A549 (cell line): ENCODE measurements around the gene OIP5. TPM values are rescaled to one million over a fixed set of nuclear protein-coding genes. Genes with fewer than 3 reads are reported as not detected.
"Not testable (repeated sequence)": the region's sequence is repeated elsewhere in the genome, so short reads cannot be mapped to it uniquely, and the experiment has no call there.

Experiments
- ATAC-seq, 2 experiments: fragments of 200-7000 bp in 1 of 2; fragments of >200 bp in 1 of 2; cut with Nextera tagmentation in 1 of 2; cut with Tn5 transposase in 1 of 2; 3 replicates each; pipeline versions ENCODE4 v1.8.0 to v1.9.1; 2018 to 2020; ENCODE audit warnings: mild to moderate bottlenecking in 1 of 2, moderate library complexity in 1 of 2
- CTCF ChIA-PET: fragments of 300-600 bp; sonication (Branson Sonifier 250); formaldehyde crosslinking; extraction: SDS; loops from one replicate; lab custom pipeline; 2021; ENCODE audit warnings: antibody characterized with exemption, inconsistent platforms; lab: Yijun Ruan, JAX
- POLR2A ChIA-PET: fragments of 350-600 bp; formaldehyde crosslinking; extraction: SDS; loops from one replicate; lab custom pipeline; 2021; ENCODE audit warnings: antibody characterized with exemption, inconsistent platforms; lab: Yijun Ruan, JAX
- DNase-seq, 2 experiments: peaks; one replicate each; pipeline versions ENCODE4 v3.0.0 to v3.0.0-alpha.2; 2011 to 2016; ENCODE audit warnings: low read depth in 1 of 2, low spot score in 1 of 2
- FAIRE-seq: peaks from 2 replicates; lab custom pipeline; 2011; peaks lifted over from hg19 to GRCh38; lab: Jason Lieb, UNC
- H3K27ac ChIP-seq, 2 experiments: fragments of >200 bp; sonication (Bioruptor Twin); formaldehyde crosslinking; 3 replicates each; pipeline ENCODE4 v1.5.1; 2016 to 2017
- H3K4me1 ChIP-seq: fragments of >200 bp; sonication (Bioruptor Twin); formaldehyde crosslinking; 3 replicates; pipeline ENCODE4 v1.6.1; 2016
- H3K4me2 ChIP-seq: fragments of >200 bp; sonication (Bioruptor Twin); formaldehyde crosslinking; 3 replicates; pipeline ENCODE4 v1.6.1; 2016
- H3K4me3 ChIP-seq: fragments of >200 bp; sonication (Bioruptor Twin); formaldehyde crosslinking; 3 replicates; pipeline ENCODE4 v1.5.1; 2016
- H3K9me3 ChIP-seq: fragments of >200 bp; sonication (Bioruptor Twin); formaldehyde crosslinking; 3 replicates; pipeline ENCODE4 v1.6.1; 2016
- CEBPB ChIP-seq, 2 experiments: fragments of >200 bp in 1 of 2; sonication (Bioruptor Twin) in 1 of 2; formaldehyde crosslinking in 1 of 2; IDR thresholded peaks; 2 replicates each; pipeline ENCODE4 v1.6.1; 2012 to 2016
- CHD2 ChIP-seq: fragments of 150-350 bp; IDR thresholded peaks from 2 replicates; pipeline ENCODE4 v1.6.1; 2014; ENCODE audit warnings: low read length; ENCODE audit not compliant: partially characterized antibody
- CHD4 ChIP-seq: fragments of 200-600 bp; sonication (generic); IDR thresholded peaks from 2 replicates; pipeline ENCODE4 v1.6.1; 2016; ENCODE audit warnings: antibody characterized with exemption, mild to moderate bottlenecking, borderline replicate concordance
- ESRRA ChIP-seq: fragments of 150-350 bp; IDR thresholded peaks from 2 replicates; pipeline ENCODE4 v1.6.1; 2014; ENCODE audit warnings: mild to moderate bottlenecking, low read length, borderline replicate concordance
- FOSL2 ChIP-seq, 2 experiments: fragments of 450-650 bp in 1 of 2; fragments of >200 bp in 1 of 2; sonication (Bioruptor Twin) in 1 of 2; formaldehyde crosslinking; IDR thresholded peaks; 2 replicates each; pipeline versions ENCODE4 v1.5.0 to v1.6.1; 2016 to 2020; ENCODE audit warnings: mild to moderate bottlenecking in 1 of 2, moderate library complexity in 1 of 2
- HOXB5 ChIP-seq: fragments of 250-450 bp; sonication (Bioruptor Pico); IDR thresholded peaks from 2 replicates; pipeline ENCODE4 v1.5.0; 2020; ENCODE audit warnings: mild to moderate bottlenecking, moderate library complexity
- NFE2L2 ChIP-seq: fragments of 150-350 bp; conservative IDR thresholded peaks from 2 replicates; pipeline ENCODE4 v1.6.1; 2014; ENCODE audit warnings: low read length
- NR3C1 ChIP-seq: fragments of >200 bp; sonication (Bioruptor Twin); formaldehyde crosslinking; IDR thresholded peaks from 3 replicates; pipeline ENCODE4 v1.6.1; 2017
- PHF8 ChIP-seq: fragments of 200-600 bp; sonication (generic); IDR thresholded peaks from 2 replicates; pipeline ENCODE4 v1.6.1; 2016; ENCODE audit warnings: low read depth, mild to moderate bottlenecking, antibody characterized with exemption, moderate library complexity, borderline replicate concordance
- POLR2AphosphoS2 ChIP-seq: conservative IDR thresholded peaks from 2 replicates; pipeline ENCODE4 v1.6.1; 2012; ENCODE audit warnings: low read length, improper control_type of control experiment, inconsistent platforms
- SREBF2 ChIP-seq: fragments of 450-650 bp; IDR thresholded peaks from 2 replicates; pipeline ENCODE4 v1.6.1; 2014; ENCODE audit warnings: mild to moderate bottlenecking, moderate library complexity
- TP53 ChIP-seq: fragments of 250-450 bp; sonication (Bioruptor Pico); IDR thresholded peaks from 2 replicates; pipeline ENCODE4 v1.5.0; 2021; ENCODE audit warnings: mild to moderate bottlenecking, moderate library complexity
- ZFP36 ChIP-seq: fragments of 450-650 bp; IDR thresholded peaks from 2 replicates; pipeline ENCODE4 v1.6.1; 2014; ENCODE audit warnings: borderline replicate concordance; ENCODE audit not compliant: partially characterized antibody
- ZNF302 ChIP-seq: fragments of 250-450 bp; sonication (Bioruptor Pico); IDR thresholded peaks from 2 replicates; pipeline ENCODE4 v1.9.0; 2021; ENCODE audit warnings: inconsistent platforms, mild to moderate bottlenecking, moderate library complexity
- ZSCAN20 ChIP-seq: fragments of 250-450 bp; sonication (Bioruptor Pico); IDR thresholded peaks from 2 replicates; pipeline ENCODE4 v1.8.0; 2022; ENCODE audit warnings: mild to moderate bottlenecking, moderate library complexity
- WGBS: methylation state at CpG from one replicate; pipeline ENCODE4 v1.1.6; 2017; ENCODE audit errors: missing lambda C conversion rate; 5-methylcytosine and 5-hydroxymethylcytosine counted together
- polyA plus RNA-seq, 4 experiments: library from polyadenylated mRNA; depleted of rRNA in 3 of 4; stranded (reverse); fragments of >200 nt; fragmentation: RNase III in 1 of 4; extraction: RNeasy Plus Mini Kit Qiagen cat#74134 plus additional on column Dnase treatment in 1 of 4; gene quantifications; 2 replicates in 3 of 4; 3 replicates in 1 of 4; pipeline ENCODE4 v1.2.3, GENCODE V29; 2011 to 2017
- TF ChIP-seq, protein P1 (sequence below): fragments of >200 bp; sonication (Bioruptor Twin); formaldehyde crosslinking; IDR thresholded peaks from 2 replicates; pipeline ENCODE4 v1.6.1; 2016
- TF ChIP-seq, protein P2 (sequence below): fragments of 250-450 bp; sonication (Bioruptor Pico); IDR thresholded peaks from 2 replicates; pipeline ENCODE4 v1.5.0; 2020; ENCODE audit warnings: low read depth, mild to moderate bottlenecking, moderate library complexity
- TF ChIP-seq, protein P3 (sequence below): IDR thresholded peaks from 2 replicates; pipeline ENCODE4 v1.6.1; 2012
- TF ChIP-seq, protein P4 (sequence below): IDR thresholded peaks from 2 replicates; pipeline ENCODE4 v1.6.1; 2012; ENCODE audit warnings: low read depth, borderline replicate concordance

OIP5 gene
- polyA plus RNA-seq, 2 of the 4 experiments (the other 2 are of a cell fraction), result 21.7 to 31.4 TPM

DNA sequence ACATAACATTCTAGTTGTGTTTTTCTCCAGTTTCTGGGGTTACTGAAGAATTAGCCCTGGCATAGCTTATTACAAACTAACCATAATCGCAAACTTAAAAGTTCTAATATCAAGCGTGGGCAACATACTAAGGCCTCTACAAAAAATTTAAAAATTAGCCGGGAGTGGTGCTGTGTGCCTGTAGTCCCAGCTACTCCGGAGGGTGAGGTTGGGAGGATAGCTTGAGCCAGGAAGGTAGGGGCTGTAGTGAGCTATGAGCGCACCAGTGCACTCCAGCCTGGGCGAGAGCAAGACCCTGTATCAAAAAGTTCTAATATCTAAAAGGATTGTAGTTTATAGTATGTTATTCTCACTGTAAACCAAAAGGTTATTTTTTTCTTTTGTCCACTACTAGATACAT lies 1.1 kb downstream of the OIP5 start (continued):
- TF ChIP-seq, protein P1, sequence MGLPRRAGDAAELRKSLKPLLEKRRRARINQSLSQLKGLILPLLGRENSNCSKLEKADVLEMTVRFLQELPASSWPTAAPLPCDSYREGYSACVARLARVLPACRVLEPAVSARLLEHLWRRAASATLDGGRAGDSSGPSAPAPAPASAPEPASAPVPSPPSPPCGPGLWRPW, result no peak
- TF ChIP-seq POLR2AphosphoS2, result no peak
- no peak for TF ChIP-seq FOSL2 (IDR thresholded peaks at IDR 0.05)
- TF ChIP-seq FOSL2 (CRISPR knock-in tag; IDR thresholded peaks at IDR 0.05), result no peak
- TF ChIP-seq HOXB5 (CRISPR knock-in tag), result no peak
- TF ChIP-seq, protein P2, sequence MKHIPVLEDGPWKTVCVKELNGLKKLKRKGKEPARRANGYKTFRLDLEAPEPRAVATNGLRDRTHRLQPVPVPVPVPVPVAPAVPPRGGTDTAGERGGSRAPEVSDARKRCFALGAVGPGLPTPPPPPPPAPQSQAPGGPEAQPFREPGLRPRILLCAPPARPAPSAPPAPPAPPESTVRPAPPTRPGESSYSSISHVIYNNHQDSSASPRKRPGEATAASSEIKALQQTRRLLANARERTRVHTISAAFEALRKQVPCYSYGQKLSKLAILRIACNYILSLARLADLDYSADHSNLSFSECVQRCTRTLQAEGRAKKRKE (CRISPR knock-in tag), result no peak
- TF ChIP-seq ZSCAN20 (CRISPR knock-in tag), result no peak

DNA sequence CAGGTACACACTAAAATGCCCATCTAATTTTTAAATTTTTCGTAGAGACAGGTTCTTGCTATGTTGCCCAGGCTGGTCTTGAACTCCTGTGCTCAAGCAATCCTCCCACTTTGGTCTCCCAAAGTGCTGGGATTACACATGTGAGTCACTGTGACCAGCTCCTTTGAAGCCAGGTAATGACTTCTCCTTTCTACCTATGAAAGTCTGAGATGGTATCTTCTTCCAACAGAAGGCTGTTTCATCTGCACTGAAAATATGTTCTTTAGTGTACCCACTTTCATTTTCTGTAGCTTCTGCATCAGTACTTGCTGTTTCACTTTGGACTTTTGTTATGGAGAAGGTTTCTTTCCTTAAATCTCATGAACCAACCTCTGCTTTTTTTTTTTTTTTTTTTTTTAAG lies 8.8 kb downstream of the OIP5 start:
- ChIA-PET POLR2A (interaction anchor here (1.4 kb wide), 1 partner anchor 9 kb away, joined by 3 read pairs; the partner anchor contains the start of gene OIP5), CTCF (no interaction called here)
- Histone ChIP-seq H3K9me3 (no peaks in the 10 kb centered on the region), H3K27ac (no peak overlapping the region), H3K4me2 (no peak overlapping the region), H3K4me1 (no peaks in the 10 kb centered on the region), H3K4me3 (no peak overlapping the region)
- WGBS, result 93% methylated on average over 1 of the region's 1 CpG
- DNase-seq (no peak), ATAC-seq (no peak), FAIRE-seq (no peak)
- TF ChIP-seq ZNF302 (CRISPR knock-in tag) (no peak), CHD2 (no peak), CEBPB (IDR thresholded peaks at IDR 0.05) (no peak)
- TF ChIP-seq, protein P3, sequence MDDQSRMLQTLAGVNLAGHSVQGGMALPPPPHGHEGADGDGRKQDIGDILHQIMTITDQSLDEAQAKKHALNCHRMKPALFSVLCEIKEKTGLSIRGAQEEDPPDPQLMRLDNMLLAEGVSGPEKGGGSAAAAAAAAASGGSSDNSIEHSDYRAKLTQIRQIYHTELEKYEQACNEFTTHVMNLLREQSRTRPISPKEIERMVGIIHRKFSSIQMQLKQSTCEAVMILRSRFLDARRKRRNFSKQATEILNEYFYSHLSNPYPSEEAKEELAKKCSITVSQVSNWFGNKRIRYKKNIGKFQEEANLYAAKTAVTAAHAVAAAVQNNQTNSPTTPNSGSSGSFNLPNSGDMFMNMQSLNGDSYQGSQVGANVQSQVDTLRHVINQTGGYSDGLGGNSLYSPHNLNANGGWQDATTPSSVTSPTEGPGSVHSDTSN, result no peak

DNA sequence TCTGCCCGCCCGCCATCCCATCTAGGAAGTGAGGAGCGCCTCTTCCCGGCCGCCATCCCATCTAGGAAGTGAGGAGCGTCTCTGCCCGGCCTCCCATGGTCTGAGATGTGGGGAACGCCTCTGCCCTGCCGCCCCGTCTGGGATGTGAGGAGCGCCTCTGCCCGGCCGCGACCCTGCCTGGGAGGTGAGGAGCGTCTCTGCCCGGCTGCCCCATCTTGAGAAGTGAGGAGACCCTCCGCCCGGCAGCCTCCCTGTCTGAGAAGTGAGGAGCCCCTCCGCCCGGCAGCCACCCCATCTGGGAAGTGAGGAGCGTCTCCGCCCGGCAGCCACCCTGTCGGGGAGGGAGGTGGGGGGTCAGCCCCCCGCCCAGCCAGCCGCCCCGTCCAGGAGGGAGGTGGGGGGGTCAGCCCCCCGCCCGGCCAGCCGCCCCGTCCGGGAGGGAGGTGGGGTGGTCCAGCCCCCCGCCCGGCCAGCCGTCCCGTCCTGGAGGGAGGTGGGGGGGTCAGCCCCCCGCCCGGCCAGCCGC lies 11.5 kb downstream of the OIP5 start:
- POLR2A ChIA-PET, FAIRE-seq, H3K4me1 ChIP-seq, ATAC-seq, H3K4me3 ChIP-seq, H3K4me2 ChIP-seq, H3K9me3 ChIP-seq, DNase-seq, H3K27ac ChIP-seq, CTCF ChIA-PET: not testable (repeated sequence)
- WGBS, result 100% methylated on average over 3 of the region's 39 CpGs

DNA sequence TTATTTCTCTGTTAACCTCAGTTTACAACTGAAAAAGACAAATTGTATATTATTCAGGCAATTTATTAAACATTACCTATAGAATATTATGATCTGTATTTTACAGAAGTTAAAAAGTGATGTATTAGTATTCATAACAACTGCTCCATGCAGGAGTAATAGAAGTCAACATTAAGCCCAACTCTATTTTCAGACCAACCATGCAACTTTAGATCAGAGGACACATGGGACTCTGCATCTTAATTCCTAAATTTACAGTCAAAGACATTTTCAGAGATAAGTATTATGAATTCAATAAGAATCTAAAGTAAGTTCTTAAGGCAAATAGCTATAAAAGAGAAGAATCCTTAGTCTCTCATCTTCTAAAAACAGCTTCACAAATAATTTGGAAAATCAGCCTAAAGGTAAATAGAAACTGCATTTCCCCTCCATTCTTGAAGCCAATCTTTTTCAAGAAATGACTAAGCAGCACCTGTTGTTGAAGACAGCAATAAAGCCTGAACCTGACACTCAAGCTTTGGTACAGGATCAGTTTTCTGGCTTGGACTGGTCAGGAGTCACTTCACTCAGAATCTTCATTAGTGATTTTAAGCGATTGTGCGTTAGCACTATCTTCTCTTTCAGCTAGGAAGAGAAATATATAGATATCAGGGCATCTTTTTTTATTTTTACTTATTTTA lies 23.0 kb downstream of the OIP5 start:
- no peak for TF ChIP-seq PHF8
- TF ChIP-seq ESRRA, result no peak
- no peak for TF ChIP-seq NR3C1
- no peak for TF ChIP-seq SREBF2
- TF ChIP-seq, protein P2 (CRISPR knock-in tag), result no peak
- no peak for TF ChIP-seq TP53 (CRISPR knock-in tag)
- TF ChIP-seq ZSCAN20 (CRISPR knock-in tag), result no peak
- no peak for TF ChIP-seq FOSL2 (IDR thresholded peaks at IDR 0.05)
- TF ChIP-seq FOSL2 (CRISPR knock-in tag; IDR thresholded peaks at IDR 0.05), result no peak
- no peak for TF ChIP-seq ZFP36
- TF ChIP-seq, protein P4, sequence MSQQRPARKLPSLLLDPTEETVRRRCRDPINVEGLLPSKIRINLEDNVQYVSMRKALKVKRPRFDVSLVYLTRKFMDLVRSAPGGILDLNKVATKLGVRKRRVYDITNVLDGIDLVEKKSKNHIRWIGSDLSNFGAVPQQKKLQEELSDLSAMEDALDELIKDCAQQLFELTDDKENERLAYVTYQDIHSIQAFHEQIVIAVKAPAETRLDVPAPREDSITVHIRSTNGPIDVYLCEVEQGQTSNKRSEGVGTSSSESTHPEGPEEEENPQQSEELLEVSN, result no peak
- no peak for TF ChIP-seq CHD4
- TF ChIP-seq NFE2L2, result no peak
- ATAC-seq (no peak), DNase-seq (no peak), FAIRE-seq (no peak)
- WGBS, result 100% methylated on average over 2 of the region's 2 CpGs
- Histone ChIP-seq H3K4me2 (no peak overlapping the region), H3K9me3 (no peaks in the 10 kb centered on the region), H3K4me1 (peaks cover 7% of the 10 kb centered on the region), H3K4me3 (no peak overlapping the region), H3K27ac (no peak overlapping the region)
- CTCF ChIA-PET, result interaction anchor here (1.5 kb wide), 1 partner anchor 23 kb away, joined by 4 read pairs; the partner anchor contains the start of genes NUSAP1 and OIP5
- POLR2A ChIA-PET, result no interaction called here
